Activated CD4-positive, CD25-positive, alpha-beta regulatory T cell treated with anti-CD3 and anti-CD28 coated beads, Interleukin-2, amount 50 U/mL, for 24 hours (primary cell): ENCODE results near the gene GABARAPL2.

ENCODE experiments used
- ATAC-seq, 2 donors: fragments of 150-1000 bp; cut with Tn5 transposase; one replicate each; pipeline ENCODE4 v1.10.0; 2021; ENCODE audit warnings: mild to moderate bottlenecking in 1 of 2, moderate library complexity in 1 of 2

Gene GABARAPL2

GRCh38 chr16:75555213-75555706, 10.9 kb upstream of the GABARAPL2 start:
- no peak for ATAC-seq

DNA sequence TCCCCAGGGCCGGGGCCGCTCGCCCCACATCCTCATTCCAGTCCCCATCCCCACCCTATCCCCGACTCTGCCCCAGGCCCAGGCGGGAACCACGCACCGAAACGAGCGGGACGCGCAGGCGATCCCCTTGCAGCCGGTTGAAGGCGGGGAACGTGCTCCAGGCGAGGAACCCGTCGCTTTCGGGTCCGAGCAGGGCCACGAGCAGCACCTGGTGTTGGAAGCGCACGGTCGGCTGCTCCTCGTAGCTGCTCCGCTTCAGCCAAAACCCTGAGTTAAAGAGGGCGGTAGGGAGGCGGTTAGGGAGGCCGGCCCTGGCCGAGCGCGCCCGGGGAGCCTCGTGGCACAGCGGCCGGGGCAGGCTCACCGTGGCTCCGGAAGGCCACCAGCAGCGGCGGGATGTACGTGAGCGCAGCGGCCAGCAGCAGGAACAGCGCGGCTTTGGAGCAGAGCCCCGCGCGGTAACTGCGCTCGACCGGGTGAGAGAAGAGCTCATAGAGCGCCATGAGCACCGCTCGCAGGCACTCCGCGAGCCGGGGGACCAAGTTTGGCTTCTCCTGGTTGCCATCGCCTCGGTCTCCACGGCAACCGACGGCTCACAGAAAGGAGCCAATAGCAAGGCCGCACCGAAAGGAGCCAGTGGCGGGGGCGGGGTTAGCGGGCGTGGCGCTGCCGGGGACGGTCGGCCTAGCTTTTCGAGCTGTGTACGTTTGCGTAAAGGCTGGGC, 10.3 kb upstream of the GABARAPL2 start, which contains the start of gene TMEM231:
TMEM231 (minus strand) TSS at position 546 of the 724 bp plus-strand sequence; CDS start at position 503, 43 bp downstream.
- ATAC-seq: peak; percentile 98

GRCh38 chr16:75556431-75556950, 9.7 kb upstream of the GABARAPL2 start:
- ATAC-seq: no peak

DNA sequence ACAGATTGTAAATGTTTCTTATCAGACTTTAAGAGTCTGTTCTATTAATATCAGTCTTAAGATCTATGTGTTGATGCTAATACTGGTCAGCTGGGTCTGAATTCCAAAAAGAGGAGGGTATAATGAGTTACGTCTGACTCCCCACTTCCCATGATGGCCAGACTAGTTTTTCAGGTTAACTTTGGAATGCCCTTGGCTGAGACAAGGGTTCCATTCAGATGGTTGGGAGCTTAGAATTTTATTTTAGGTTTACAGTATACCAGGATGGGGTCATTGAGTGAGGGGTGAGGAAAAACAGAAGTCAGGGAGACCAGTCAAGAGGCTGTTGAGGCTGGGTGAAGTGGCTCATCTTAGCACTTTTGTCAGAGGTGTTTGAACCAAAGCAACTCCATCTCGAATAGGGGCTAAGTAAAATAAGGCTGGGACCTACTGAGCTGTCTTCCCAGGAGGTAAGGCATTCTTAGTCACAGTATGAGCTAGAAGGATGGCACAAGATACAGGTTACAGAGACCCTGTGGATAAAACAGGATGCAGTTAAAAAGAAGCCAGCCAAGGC, 7.3 kb upstream of the GABARAPL2 start:
- ATAC-seq: no peak

DNA sequence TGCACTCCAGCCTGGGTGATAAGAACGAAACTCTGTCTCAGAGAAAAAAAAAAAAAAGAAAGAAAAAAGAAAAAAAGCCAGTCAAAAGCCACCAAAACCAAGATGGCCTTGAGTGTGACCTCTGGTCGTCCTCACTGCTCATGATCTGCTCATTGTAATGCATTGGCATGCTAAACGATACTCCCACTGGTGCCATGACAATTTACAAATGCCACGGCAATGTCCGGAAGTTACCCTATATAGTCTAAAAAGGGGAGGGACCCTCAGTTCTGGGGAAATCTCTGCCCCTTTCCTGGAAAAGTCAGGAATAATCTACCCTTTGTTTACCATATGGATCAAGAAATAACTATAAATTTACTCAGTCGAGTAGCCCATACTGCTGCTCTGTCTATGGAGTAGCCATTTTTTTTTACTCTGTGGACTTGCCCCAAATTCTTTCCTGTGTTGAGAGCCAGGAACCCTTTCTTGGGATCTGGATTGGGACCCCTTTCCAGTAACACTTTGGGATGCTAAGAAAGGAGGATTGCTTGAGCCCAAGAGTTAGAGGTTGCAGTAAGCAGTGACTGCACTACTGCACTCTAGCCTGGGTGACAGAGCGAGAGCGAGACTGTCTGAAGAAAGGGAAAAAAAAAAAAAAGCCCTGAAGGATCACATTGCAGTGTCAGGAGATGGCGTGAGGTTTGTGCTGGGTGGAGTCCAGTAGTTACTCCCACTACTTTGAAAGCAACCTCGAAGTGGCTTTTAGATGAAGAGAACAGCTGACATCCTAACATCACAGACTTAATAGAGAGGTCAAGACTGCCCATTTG, 6.4 kb upstream of the GABARAPL2 start:
- no peak for ATAC-seq

DNA sequence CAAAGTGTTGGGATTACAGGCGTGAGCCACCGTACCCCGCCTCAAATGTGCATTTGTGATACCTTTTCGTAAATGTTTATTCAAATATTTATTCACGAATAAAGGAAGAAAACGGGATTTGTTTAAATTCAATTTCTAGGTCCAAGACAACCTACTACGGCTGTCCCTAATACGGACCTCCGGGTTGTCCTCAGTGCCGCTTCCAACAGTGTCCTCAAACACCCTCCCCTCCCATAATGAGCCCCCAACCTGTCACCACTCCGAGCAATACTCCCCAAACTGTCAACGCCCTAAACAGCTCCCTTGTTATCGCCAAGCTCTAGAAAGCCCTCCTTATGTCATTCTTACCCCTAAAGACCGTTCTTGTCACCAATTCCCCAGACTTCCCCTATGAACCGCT, 539 bp upstream of the GABARAPL2 start:
- ATAC-seq: no peak

DNA sequence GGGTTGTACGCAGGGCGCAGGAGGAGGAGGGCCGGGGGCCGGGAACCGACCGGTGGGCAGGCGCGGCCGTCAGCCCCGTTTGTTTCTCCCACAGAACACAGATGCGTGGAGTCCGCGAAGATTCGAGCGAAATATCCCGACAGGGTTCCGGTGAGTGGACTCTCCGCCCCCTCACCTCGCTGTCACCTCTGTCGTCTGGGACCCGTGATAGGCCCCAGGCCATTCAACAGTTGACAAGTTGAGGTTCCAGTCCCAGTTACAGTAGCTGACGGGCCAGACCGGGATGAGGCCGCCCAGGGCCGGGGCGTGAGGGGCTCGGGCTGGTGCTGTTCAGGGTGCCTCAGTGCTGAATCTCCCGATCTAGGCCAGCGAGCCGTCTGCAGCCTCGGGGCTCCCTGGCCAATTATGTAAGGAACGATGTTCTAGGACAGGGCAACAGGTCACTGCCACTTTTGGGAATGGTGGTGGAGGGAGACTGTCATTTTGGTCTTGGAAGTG, 628 bp downstream of the GABARAPL2 start:
- ATAC-seq: peak in 1 of 2 donors; percentile 7

GRCh38 chr16:75567911-75568310, 1.7 kb downstream of the GABARAPL2 start:
- ATAC-seq: no peak

GRCh38 chr16:75570396-75571065, 4.4 kb downstream of the GABARAPL2 start:
- ATAC-seq: no peak

GRCh38 chr16:75572864-75573542, 6.8 kb downstream of the GABARAPL2 start:
- ATAC-seq: no peak

- no peak for ATAC-seq
Observed at GRCh38 chr16:75573955-75574354, 7.8 kb downstream of the GABARAPL2 start.

- no peak for ATAC-seq
Observed at GRCh38 chr16:75575958-75576357, 9.8 kb downstream of the GABARAPL2 start.

DNA sequence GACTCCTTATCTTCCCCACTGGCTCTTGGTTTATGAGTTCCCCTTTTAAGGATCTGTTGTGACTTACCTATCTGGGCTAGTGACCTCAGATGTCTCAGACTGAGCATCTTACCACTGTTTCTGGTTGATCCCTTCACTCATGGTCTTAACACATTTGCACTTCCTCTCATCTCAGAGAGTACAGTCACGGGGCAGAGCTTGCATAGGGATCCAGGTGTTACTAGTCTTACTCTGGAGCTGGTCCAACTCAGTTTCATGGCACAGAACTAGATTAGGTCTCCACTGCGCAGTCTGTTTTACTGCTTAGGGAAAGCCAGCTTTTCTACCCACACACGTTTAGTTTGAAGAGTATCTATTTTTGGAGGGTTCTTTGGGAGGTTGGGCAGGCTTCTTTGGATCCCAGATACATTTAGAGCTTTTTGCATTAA, 10.2 kb downstream of the GABARAPL2 start:
- no peak for ATAC-seq

DNA sequence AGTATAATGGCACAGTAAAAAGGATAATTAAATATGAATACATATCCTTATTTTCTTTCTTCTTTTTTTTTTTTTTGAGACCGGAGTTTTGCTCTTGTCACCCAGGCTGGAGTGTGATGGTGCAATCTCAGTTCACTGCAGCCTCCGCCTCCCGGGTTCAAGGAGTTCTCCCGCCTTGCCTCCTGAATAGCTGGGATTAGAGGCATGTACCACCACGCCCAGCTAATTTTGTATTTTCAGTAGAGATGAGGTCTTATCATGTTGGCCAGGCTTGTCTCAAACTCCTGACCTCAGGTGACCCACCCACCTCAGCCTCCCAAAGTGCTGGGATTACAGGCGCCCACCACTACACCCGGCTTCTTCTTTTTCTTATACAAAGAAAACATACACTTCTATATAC, 12.0 kb downstream of the GABARAPL2 start:
- no peak for ATAC-seq

DNA sequence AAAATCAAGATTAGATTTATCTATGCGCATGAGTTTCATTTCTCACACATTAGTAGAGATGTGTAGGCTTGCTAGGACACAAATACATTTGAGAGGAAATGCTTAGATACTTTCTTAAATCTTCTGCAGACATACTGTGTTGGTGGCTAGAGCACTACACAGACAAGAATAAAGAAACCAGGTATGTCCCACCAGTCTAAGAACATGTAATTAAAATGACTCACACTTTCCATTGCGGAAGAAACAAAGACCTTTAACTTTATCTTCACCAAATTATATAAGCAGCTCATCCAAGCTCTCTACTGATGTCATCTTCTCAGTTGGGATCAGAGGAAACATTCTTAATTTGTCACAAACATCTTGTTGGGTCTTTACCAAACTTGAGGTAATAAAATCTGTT, 12.5 kb downstream of the GABARAPL2 start:
- ATAC-seq: no peak

GRCh38 chr16:75579281-75579834, 13.2 kb downstream of the GABARAPL2 start:
- ATAC-seq: no peak

GRCh38 chr16:75584108-75584507, 17.9 kb downstream of the GABARAPL2 start:
- ATAC-seq: no peak

DNA sequence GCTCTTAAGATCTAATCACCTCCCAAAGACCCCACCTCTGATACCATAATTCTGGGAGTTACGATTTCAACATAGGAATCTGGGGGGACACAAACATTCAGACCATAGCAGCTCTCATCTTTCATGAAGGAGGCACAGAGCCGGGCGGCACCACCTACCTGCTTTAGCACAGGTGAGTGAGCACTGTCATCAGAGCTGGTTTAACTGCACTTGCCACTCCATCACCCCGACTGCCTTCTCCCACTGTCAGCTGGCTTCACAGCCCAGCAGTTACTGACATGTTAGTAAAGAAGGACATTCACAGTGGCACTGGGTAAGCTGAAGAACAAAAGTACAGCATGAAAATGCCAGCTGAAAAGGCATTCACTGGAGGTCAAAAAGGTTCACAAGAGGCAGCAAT, 22.5 kb downstream of the GABARAPL2 start:
- ATAC-seq: no peak

DNA sequence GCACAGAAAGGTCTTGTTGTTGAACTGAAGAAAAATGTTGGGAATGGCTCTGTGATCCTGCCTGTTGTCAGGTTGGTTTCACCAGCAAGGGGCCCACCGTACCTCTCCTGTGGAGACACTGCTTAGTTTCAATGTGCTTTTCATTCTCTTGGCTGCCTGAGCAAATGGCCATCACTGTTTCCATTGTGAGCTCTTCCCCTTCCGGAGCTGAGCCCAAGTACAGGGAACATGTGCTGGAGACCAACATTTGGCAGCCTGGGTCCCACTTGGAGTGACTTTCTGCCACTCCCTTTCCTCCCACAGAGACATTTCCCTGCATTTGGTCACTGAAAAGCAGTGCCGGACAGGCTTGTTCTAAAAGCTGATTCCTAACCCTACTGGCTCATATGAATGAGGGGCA, 23.1 kb downstream of the GABARAPL2 start:
- no peak for ATAC-seq

- ATAC-seq: no peak
Observed at GRCh38 chr16:75590920-75591843, 25.0 kb downstream of the GABARAPL2 start.
